Mesothelial cell of epicardium (in vitro differentiated cells): ENCODE measurements around the gene RNF20. TPM values are rescaled to one million over a fixed set of nuclear protein-coding genes. Genes with fewer than 3 reads are reported as not detected.
A peak's percentile ranks its signal among the peaks of the same experiment; 100 is the strongest.

Experiments used
- DNase-seq, 2 experiments: peaks; one replicate each; pipeline ENCODE4 v3.0.0; 2021; ENCODE audit warnings: low spot score in 2 of 2; ENCODE audit not compliant: unreplicated experiment in 2 of 2
- H3K27ac Mint-ChIP-seq: 2 replicates; pipeline ENCODE4 v1.8.0; 2021; ENCODE audit warnings: mixed read lengths
- H3K27me3 Mint-ChIP-seq: 2 replicates; pipeline ENCODE4 v1.8.0; 2021; ENCODE audit warnings: low read depth, mixed read lengths
- H3K36me3 Mint-ChIP-seq: 2 replicates; pipeline ENCODE4 v1.8.0; 2021; ENCODE audit warnings: mixed read lengths
- H3K4me1 Mint-ChIP-seq: 2 replicates; pipeline ENCODE4 v1.8.0; 2021; ENCODE audit warnings: mixed read lengths
- H3K4me3 Mint-ChIP-seq: 2 replicates; pipeline ENCODE4 v1.8.0; 2021; ENCODE audit warnings: mild to moderate bottlenecking, moderate library complexity, mixed read lengths
- H3K9me3 Mint-ChIP-seq: 2 replicates; pipeline ENCODE4 v1.8.0; 2021; ENCODE audit warnings: mixed read lengths
- CTCF ChIP-seq: fragments of 200-600 bp; sonication (generic); IDR thresholded peaks from one replicate; pipeline ENCODE4 v1.5.0; 2021; ENCODE audit warnings: antibody characterized with exemption; ENCODE audit not compliant: unreplicated experiment
- total RNA-seq: library from RNA; stranded (reverse); gene quantifications from 3 replicates; pipeline ENCODE4 v1.2.1, GENCODE V29; 2021

RNF20 gene
- total RNA-seq, 1 donor from 2014 or later = 49.0 TPM

DNA sequence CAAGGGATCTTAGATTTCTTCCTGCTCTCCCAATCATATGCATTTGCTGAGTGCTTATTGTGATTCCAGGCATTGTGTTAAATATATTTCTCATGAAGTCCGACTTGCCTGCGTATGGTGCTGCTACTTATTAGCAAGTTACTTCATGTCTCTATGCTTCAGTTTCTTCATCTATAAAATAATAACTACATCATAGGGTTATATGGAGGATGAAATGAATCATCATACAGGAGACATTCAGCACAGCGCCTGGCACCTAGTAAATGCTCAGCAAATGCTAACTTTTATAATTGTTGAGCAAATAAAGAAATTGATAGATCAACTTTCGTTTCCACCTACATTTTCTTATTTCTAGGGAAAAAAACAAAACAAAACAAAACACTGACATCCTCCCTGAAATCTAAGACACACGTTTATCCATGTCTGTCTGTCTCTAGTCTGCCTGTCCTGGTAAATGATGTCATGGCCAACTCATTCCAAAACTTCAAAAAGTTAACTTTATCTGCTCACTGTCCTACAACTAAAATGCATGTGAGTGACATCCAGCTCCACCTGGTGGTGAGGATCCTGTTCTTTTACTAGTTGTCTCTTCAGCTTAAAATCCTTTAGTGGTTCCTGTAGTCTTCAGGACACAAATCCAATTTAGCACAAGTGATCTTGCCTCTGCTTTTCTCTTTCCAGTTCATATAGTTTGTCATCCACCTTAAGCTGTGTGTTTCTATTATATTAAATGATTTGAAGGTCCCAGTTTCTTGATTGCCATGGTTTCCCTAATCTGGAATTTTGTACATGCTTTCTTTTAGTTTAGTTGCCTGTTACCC lies 33.5 kb downstream of the RNF20 start:
- peak; percentile 33 for TF ChIP-seq CTCF
- no peak overlapping the region for H3K4me3 Mint-ChIP-seq
- no peak overlapping the region for H3K27ac Mint-ChIP-seq
- peaks cover 40% of the 10 kb centered on the region for H3K36me3 Mint-ChIP-seq
- no peaks in the 10 kb centered on the region for H3K9me3 Mint-ChIP-seq
- no peak for DNase-seq
- H3K4me1 Mint-ChIP-seq = peaks cover 9% of the 10 kb centered on the region
- H3K27me3 Mint-ChIP-seq = no peaks in the 10 kb centered on the region

DNA sequence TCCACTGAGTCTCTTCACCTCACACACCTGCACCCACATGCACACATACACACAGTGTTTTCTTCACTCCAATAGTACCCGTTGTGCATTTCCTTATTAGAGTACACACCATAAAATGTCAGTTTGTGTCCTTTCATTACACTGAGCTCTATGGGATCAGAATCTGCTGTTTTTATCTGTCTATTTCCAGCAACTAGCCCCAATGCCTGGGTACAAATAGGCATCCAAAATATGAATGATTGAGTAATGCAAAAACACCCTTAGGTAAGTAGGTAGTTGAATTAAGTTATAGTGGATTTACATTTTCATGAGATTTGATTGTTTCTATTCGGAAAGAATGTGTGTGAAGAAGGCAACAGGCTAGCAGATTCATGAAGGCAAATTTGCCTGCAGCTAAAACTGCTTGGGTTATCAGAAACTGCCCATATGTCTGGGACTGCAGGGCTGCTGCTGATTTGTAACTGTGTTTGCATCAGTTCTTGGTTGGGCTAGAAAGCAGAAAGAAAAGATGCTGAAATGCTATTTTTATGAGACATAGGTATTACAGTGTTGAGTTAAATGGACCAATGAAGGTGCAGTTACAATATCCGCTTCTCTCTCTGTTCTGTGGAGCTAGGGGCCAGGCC lies 34.2 kb downstream of the RNF20 start:
- H3K9me3 Mint-ChIP-seq = no peaks in the 10 kb centered on the region
- no peak for TF ChIP-seq CTCF
- no peaks in the 10 kb centered on the region for H3K27me3 Mint-ChIP-seq

GRCh38 chr9:101569741-101570501 lies 36.3 kb downstream of the RNF20 start:
- no peak for DNase-seq
- Mint-ChIP-seq H3K27me3 (no peaks in the 10 kb centered on the region), H3K4me3 (no peak overlapping the region), H3K4me1 (peaks cover 9% of the 10 kb centered on the region), H3K9me3 (no peaks in the 10 kb centered on the region), H3K27ac (no peak overlapping the region), H3K36me3 (peaks cover 18% of the 10 kb centered on the region)
- TF ChIP-seq CTCF = no peak

More for the DNA sequence above, 34.2 kb downstream of the RNF20 start:
- no peak overlapping the region for H3K27ac Mint-ChIP-seq
- H3K36me3 Mint-ChIP-seq = peaks cover 32% of the 10 kb centered on the region
- no peak for DNase-seq
- no peak overlapping the region for H3K4me3 Mint-ChIP-seq
- H3K4me1 Mint-ChIP-seq = peaks cover 9% of the 10 kb centered on the region

DNA sequence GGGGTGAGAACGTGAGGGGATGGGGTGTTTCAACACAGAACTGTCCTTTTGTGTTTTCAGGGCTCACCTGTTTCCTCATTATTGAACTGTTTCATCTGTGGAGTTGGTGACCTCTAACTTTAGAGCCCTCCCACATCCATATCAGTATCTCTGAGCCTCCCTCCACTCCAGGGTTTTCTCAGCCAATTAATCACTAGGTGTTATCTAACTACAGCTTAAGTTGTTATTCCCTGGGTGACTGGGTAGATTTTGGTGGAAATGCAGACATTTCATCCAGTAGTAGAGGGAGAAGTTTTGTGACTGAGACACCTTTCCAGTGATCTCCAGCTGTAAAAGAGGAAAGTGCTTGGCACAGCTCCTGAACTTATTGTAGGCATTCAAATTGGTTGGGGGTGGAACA lies 37.5 kb downstream of the RNF20 start:
- DNase-seq = no peak
- H3K27ac Mint-ChIP-seq = no peak overlapping the region
- no peak overlapping the region for H3K4me3 Mint-ChIP-seq
- no peaks in the 10 kb centered on the region for H3K9me3 Mint-ChIP-seq
- H3K36me3 Mint-ChIP-seq = peaks cover 11% of the 10 kb centered on the region
- H3K4me1 Mint-ChIP-seq = peaks cover 9% of the 10 kb centered on the region
- TF ChIP-seq CTCF = no peak
- no peaks in the 10 kb centered on the region for H3K27me3 Mint-ChIP-seq

DNA sequence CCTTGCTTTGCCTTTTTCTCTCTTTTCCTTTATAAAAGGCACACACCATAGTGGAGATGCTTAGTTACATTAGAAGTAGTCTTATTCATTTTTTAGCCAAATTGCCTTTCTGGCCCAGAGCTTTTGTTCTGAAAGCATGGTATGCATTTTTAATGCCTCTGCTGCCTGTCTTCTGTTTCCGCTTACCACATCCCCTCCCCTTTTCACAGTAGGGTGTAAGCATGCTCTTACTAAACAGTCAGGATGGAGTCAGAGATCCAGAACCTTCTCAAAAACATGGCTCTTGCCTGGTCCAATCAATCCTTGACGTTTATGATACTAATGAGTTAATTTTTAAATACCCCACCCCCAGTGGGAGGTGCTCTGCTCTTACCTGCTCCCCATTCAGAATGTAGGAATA lies 38.7 kb downstream of the RNF20 start:
- no peak overlapping the region for H3K27ac Mint-ChIP-seq
- TF ChIP-seq CTCF = no peak
- no peak overlapping the region for H3K4me3 Mint-ChIP-seq
- no peak for DNase-seq
- H3K36me3 Mint-ChIP-seq = peaks cover 8% of the 10 kb centered on the region
- H3K4me1 Mint-ChIP-seq = peaks cover 9% of the 10 kb centered on the region
- H3K9me3 Mint-ChIP-seq = no peaks in the 10 kb centered on the region
- no peaks in the 10 kb centered on the region for H3K27me3 Mint-ChIP-seq
